Body of pancreas (tissue), 4 donors: ENCODE data around the gene LYZL4. TPM values are rescaled to one million over a fixed set of nuclear protein-coding genes. Genes with fewer than 3 reads are reported as not detected.

Experiments used
- ATAC-seq: fragments of 150-250 bp; one replicate; pipeline ENCODE4 v1.9.1; 2016
- DNase-seq, 4 donors: peaks; one replicate each; pipeline ENCODE4 v3.0.0-alpha.2; 2019
- H3K27ac ChIP-seq, 4 donors: fragments of 200-600 bp; sonication (generic); 1 replicate in 3 of 4; 2 replicates in 1 of 4; pipeline versions ENCODE4 v1.5.1 to v1.6.1; 2016 to 2019; ENCODE audit warnings: mild to moderate bottlenecking in 1 of 4, mixed read lengths in 1 of 4, moderate library complexity in 1 of 4
- H3K27me3 ChIP-seq, 2 donors: fragments of 200-600 bp; sonication (generic); one replicate each; pipeline ENCODE4 v1.6.0; 2016; ENCODE audit warnings: mild to moderate bottlenecking in 1 of 2
- H3K36me3 ChIP-seq, 2 donors: fragments of 200-600 bp; sonication (generic); replicated peaks in 1 of 2; 2 replicates each; pipeline ENCODE4 v1.5.1; 2016; ENCODE audit warnings: low read depth in 2 of 2; ENCODE audit not compliant: insufficient read depth in 1 of 2
- H3K4me1 ChIP-seq: fragments of 200-600 bp; sonication (generic); one replicate; pipeline ENCODE4 v1.6.0; 2016
- H3K4me3 ChIP-seq, 2 donors: fragments of 200-600 bp; sonication (generic); 1 replicate in 1 of 2; 2 replicates in 1 of 2; pipeline ENCODE4 v1.5.1; 2016 to 2019
- H3K9me3 ChIP-seq, 3 donors: fragments of 200-600 bp; sonication (generic); 1 replicate in 2 of 3; 2 replicates in 1 of 3; pipeline ENCODE4 v1.5.1; 2016
- POLR2A ChIP-seq, 3 donors: fragments of 450-650 bp; IDR thresholded peaks; one replicate each; pipeline ENCODE4 v1.6.1; 2016; ENCODE audit warnings: antibody characterized with exemption in 3 of 3, mild to moderate bottlenecking in 2 of 3
- WGBS, 2 donors: methylation state at CpG; one replicate each; pipeline ENCODE4 v1.1.5; 2017; 5-methylcytosine and 5-hydroxymethylcytosine counted together
- intact Hi-C: fragments of 100-400 bp; cut with DNase I; formaldehyde crosslinking; loops from one replicate; pipeline ENCODE4 v1.15.1; 2023
- total RNA-seq, 2 donors: library from RNA; depleted of rRNA; stranded (reverse); fragments of >200 nt; gene quantifications; one replicate each; pipeline ENCODE4 v1.1.0, GENCODE V29; 2016
- TF ChIP-seq, protein P1 (sequence below), 7 experiments: fragments of 450-650 bp in 4 of 7; fragments of 200-600 bp in 3 of 7; sonication (generic) in 3 of 7; IDR thresholded peaks; one replicate each; pipeline ENCODE4 v1.5.1; 2016 to 2019; ENCODE audit warnings: antibody characterized with exemption in 7 of 7

LYZL4 gene
- total RNA-seq, 2 donors from 2014 or later = not detected

DNA sequence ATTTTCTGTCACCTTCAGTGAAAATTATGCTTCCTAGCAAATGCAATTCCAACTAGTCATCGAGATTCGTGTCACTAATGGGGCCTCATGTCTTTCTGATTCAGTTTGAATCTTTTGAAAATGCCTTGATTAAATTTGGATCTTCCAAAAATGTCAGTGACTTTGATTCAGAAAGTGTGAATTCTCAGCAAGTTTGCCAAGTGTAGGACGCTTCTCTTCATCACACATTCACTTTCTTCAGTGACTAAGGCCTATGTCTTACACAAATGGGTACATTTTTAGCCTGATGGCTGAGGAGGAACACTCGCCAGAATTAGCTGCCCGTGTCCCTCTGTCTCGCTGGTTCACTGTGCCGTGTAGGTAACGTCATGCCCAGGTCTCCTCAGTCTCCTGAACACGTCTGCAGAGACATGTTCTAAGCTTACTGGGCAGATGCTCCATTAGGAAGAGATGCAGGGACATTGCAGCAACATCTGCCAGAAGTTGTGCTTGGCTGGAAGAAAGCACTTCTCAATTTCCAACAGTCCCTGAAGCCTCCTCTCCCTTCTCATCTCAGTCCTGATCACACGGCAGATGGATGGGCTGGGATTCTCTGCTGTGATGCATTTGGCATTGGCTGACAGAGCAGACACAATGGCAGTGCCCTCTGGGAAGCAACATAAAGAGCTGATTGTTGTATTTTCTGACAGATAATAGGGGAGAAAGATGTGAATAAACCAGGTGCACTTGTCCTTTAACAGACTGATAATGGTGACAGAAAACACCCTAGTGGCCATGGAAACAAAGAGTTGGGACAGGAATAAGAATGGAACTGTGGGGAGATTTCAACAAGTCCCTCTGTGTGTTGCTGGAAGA, 29.1 kb upstream of the LYZL4 start:
- no peaks in the 10 kb centered on the region for H3K9me3 ChIP-seq
- no peak for ATAC-seq
- intact Hi-C loops = loop anchor here (10.0 kb wide), 1 partner anchor 205 kb away; no protein-coding TSS in a partner anchor
- 60 to 62% methylated on average over 10 of the region's 10 CpGs for WGBS, 2 donors
- TF ChIP-seq, protein P1, sequence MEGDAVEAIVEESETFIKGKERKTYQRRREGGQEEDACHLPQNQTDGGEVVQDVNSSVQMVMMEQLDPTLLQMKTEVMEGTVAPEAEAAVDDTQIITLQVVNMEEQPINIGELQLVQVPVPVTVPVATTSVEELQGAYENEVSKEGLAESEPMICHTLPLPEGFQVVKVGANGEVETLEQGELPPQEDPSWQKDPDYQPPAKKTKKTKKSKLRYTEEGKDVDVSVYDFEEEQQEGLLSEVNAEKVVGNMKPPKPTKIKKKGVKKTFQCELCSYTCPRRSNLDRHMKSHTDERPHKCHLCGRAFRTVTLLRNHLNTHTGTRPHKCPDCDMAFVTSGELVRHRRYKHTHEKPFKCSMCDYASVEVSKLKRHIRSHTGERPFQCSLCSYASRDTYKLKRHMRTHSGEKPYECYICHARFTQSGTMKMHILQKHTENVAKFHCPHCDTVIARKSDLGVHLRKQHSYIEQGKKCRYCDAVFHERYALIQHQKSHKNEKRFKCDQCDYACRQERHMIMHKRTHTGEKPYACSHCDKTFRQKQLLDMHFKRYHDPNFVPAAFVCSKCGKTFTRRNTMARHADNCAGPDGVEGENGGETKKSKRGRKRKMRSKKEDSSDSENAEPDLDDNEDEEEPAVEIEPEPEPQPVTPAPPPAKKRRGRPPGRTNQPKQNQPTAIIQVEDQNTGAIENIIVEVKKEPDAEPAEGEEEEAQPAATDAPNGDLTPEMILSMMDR (IDR thresholded peaks at IDR 0.05) = no peak
- TF ChIP-seq POLR2A (IDR thresholded peaks at IDR 0.05) = no peak
- H3K27me3 ChIP-seq = no peaks in the 10 kb centered on the region
- H3K4me1 ChIP-seq = no peaks in the 10 kb centered on the region
- no peak overlapping the region for H3K4me3 ChIP-seq
- no peak overlapping the region for H3K27ac ChIP-seq
- H3K36me3 ChIP-seq = no peaks in the 10 kb centered on the region
- no peak for DNase-seq

GRCh38 chr3:42438758-42439157, 28.3 kb upstream of the LYZL4 start:
- WGBS, 2 donors = 51 to 62% methylated on average over 2 of the region's 2 CpGs

GRCh38 chr3:42438193-42438592, 27.8 kb upstream of the LYZL4 start:
- Histone ChIP-seq H3K27me3 (no peaks in the 10 kb centered on the region), H3K27ac (no peak overlapping the region), H3K36me3 (no peaks in the 10 kb centered on the region), H3K9me3 (no peaks in the 10 kb centered on the region), H3K4me1 (no peaks in the 10 kb centered on the region), H3K4me3 (no peak overlapping the region)
- ATAC-seq (no peak), DNase-seq (no peak)
- intact Hi-C loops = no loop called here
- TF ChIP-seq, protein P1 (IDR thresholded peaks at IDR 0.05) = no peak
- no peak for TF ChIP-seq POLR2A (IDR thresholded peaks at IDR 0.05)
- 89 to 96% methylated on average over 2 of the region's 2 CpGs for WGBS, 2 donors

More at GRCh38 chr3:42438758-42439157, 28.3 kb upstream of the LYZL4 start:
- intact Hi-C loops = no loop called here
- TF ChIP-seq, protein P1 (IDR thresholded peaks at IDR 0.05) = no peak
- TF ChIP-seq POLR2A (IDR thresholded peaks at IDR 0.05) = no peak
- Histone ChIP-seq H3K9me3 (no peaks in the 10 kb centered on the region), H3K4me3 (no peak overlapping the region), H3K27me3 (no peaks in the 10 kb centered on the region), H3K4me1 (no peaks in the 10 kb centered on the region), H3K27ac (no peak overlapping the region), H3K36me3 (no peaks in the 10 kb centered on the region)
- ATAC-seq = no peak
- DNase-seq = no peak

DNA sequence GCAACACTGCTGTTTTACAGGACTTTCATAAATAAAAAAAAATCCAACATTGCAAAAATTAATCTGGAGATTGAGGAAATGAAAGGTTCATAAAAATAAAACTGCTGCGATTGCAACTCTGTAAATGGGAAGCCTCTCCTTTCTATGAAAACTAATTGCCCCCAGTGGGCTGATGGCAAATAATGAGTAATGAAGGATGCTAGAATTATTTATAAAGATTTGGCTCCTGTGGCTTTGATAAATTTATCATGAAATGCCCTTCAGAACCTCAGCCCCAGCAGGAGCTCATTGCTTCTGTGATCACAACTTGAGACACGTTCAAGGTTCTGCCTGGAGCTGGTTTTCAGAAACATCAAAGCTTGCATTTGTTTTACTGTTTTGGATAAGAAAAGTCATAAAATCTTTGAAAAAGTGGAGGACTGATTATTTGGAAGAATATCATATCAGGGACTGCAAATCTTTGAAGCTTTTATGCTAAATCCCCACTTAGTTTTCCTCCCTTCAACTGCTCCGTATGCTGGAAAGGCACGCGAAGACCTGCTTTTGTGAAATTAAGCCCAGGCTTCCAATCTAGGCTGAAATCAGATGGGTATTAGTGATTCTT, 24.5 kb upstream of the LYZL4 start:
- ATAC-seq (no peak), DNase-seq (no peak)
- Histone ChIP-seq H3K9me3 (peaks cover 0 to 7% (median 0%) of the 10 kb centered on the region in 3 donors), H3K4me1 (no peaks in the 10 kb centered on the region), H3K27me3 (no peaks in the 10 kb centered on the region), H3K27ac (no peak overlapping the region), H3K4me3 (no peak overlapping the region), H3K36me3 (no peaks in the 10 kb centered on the region)
- TF ChIP-seq POLR2A (IDR thresholded peaks at IDR 0.05) = no peak
- TF ChIP-seq, protein P1 (IDR thresholded peaks at IDR 0.05) = no peak
- intact Hi-C loops = no loop called here
- WGBS, 2 donors = 70 to 75% methylated on average over 5 of the region's 5 CpGs
